GM23338 (cell line): ENCODE measurements around the gene APOBEC3F. TPM values are rescaled to one million over a fixed set of nuclear protein-coding genes. Genes with fewer than 3 reads are reported as not detected.

Experiments used
- ATAC-seq: fragments of 200-7000 bp; cut with Tn5 transposase; 3 replicates; pipeline ENCODE4 v1.9.1; 2020
- DNase-seq: peaks from one replicate; pipeline ENCODE4 v3.0.0-alpha.2; 2015; ENCODE audit warnings: low spot score
- H2AFZ ChIP-seq: fragments of 200-600 bp; sonication (generic); 2 replicates; pipeline ENCODE4 v1.8.0; 2016; ENCODE audit warnings: antibody characterized with exemption, mild to moderate bottlenecking, moderate library complexity
- H3F3A ChIP-seq: fragments of 200-600 bp; sonication (generic); replicated peaks from 2 replicates; pipeline ENCODE4 v1.8.0; 2017; ENCODE audit warnings: antibody characterized with exemption, mixed run types, low read depth
- H3K27ac ChIP-seq: fragments of 200-600 bp; sonication (generic); 2 replicates; pipeline ENCODE4 v1.6.1; 2016; ENCODE audit warnings: low read depth
- H3K27me3 ChIP-seq: fragments of 200-600 bp; sonication (generic); 2 replicates; pipeline ENCODE4 v1.8.0; 2016; ENCODE audit warnings: mild to moderate bottlenecking, mixed run types, moderate library complexity; ENCODE audit not compliant: insufficient read depth
- H3K36me3 ChIP-seq: fragments of 200-600 bp; sonication (generic); 2 replicates; pipeline ENCODE4 v1.8.0; 2016; ENCODE audit warnings: mild to moderate bottlenecking; ENCODE audit not compliant: insufficient read depth
- H3K4me1 ChIP-seq: fragments of 200-600 bp; sonication (generic); 2 replicates; pipeline ENCODE4 v1.8.0; 2016; ENCODE audit warnings: mild to moderate bottlenecking, moderate library complexity; ENCODE audit not compliant: insufficient read depth
- H3K4me2 ChIP-seq: fragments of 200-600 bp; sonication (generic); 2 replicates; pipeline ENCODE4 v1.7.1; 2017; ENCODE audit warnings: mixed run types
- H3K4me3 ChIP-seq: fragments of 200-600 bp; sonication (generic); 2 replicates; pipeline ENCODE4 v1.6.1; 2016; ENCODE audit warnings: mixed run types
- H3K79me2 ChIP-seq: fragments of 200-600 bp; sonication (generic); replicated peaks from 2 replicates; pipeline ENCODE4 v1.8.0; 2017; ENCODE audit warnings: mild to moderate bottlenecking; ENCODE audit not compliant: insufficient read depth
- H3K9me2 ChIP-seq: fragments of 200-600 bp; sonication (generic); 2 replicates; pipeline ENCODE4 v1.8.0; 2017; ENCODE audit not compliant: insufficient read depth
- H4K20me1 ChIP-seq: fragments of 200-600 bp; sonication (generic); replicated peaks from 2 replicates; pipeline ENCODE4 v1.8.0; 2017; ENCODE audit warnings: mild to moderate bottlenecking; ENCODE audit not compliant: insufficient read depth
- H3K27ac Mint-ChIP-seq: 2 replicates; pipeline ENCODE4 v1.8.0; 2020; ENCODE audit warnings: inconsistent platforms, mild to moderate bottlenecking, moderate library complexity, mixed read lengths
- H3K27me3 Mint-ChIP-seq: 3 replicates; pipeline ENCODE4 v1.8.0; 2022; ENCODE audit warnings: low read depth, mild to moderate bottlenecking, moderate library complexity, mixed read lengths, inconsistent platforms; ENCODE audit not compliant: insufficient read depth, poor library complexity
- H3K36me3 Mint-ChIP-seq: 3 replicates; pipeline ENCODE4 v1.8.0; 2021; ENCODE audit warnings: low read depth, mild to moderate bottlenecking, inconsistent platforms, moderate library complexity, mixed read lengths
- H3K4me1 Mint-ChIP-seq: 3 replicates; pipeline ENCODE4 v1.8.0; 2020; ENCODE audit warnings: mild to moderate bottlenecking, inconsistent platforms, mixed read lengths
- H3K4me3 Mint-ChIP-seq: 3 replicates; pipeline ENCODE4 v1.8.0; 2021; ENCODE audit warnings: moderate library complexity, mild to moderate bottlenecking, inconsistent platforms, mixed read lengths
- H3K9me3 Mint-ChIP-seq: 3 replicates; pipeline ENCODE4 v1.8.0; 2020; ENCODE audit warnings: moderate library complexity, mild to moderate bottlenecking, inconsistent platforms, mixed read lengths
- CREB1 ChIP-seq: fragments of 250-450 bp; sonication (Bioruptor Pico); IDR thresholded peaks from 2 replicates; pipeline ENCODE4 v1.5.0; 2020; ENCODE audit warnings: low read depth, mild to moderate bottlenecking, moderate library complexity
- CTCF ChIP-seq, 2 experiments: fragments of 200-600 bp in 1 of 2; sonication (generic) in 1 of 2; conservative IDR thresholded peaks; 2 replicates each; pipeline versions ENCODE4 v1.5.1 to v1.6.1; 2016 to 2017; ENCODE audit warnings: antibody characterized with exemption in 2 of 2, low read depth in 2 of 2, mild to moderate bottlenecking in 2 of 2, moderate library complexity in 1 of 2
- ETS1 ChIP-seq: IDR thresholded peaks from 2 replicates; pipeline ENCODE4 v1.6.1; 2016; ENCODE audit warnings: antibody characterized with exemption
- EZH2 ChIP-seq: fragments of 200-600 bp; sonication (generic); IDR thresholded peaks from one replicate; pipeline ENCODE4 v1.8.0; 2017; ENCODE audit warnings: antibody characterized with exemption, mild to moderate bottlenecking, low read depth; ENCODE audit not compliant: unreplicated experiment
- EZH2phosphoT487 ChIP-seq: fragments of 200-600 bp; sonication (generic); IDR thresholded peaks from one replicate; pipeline ENCODE4 v1.8.1; 2018; ENCODE audit warnings: antibody characterized with exemption; ENCODE audit not compliant: unreplicated experiment
- JUNB ChIP-seq: IDR thresholded peaks from one replicate; pipeline ENCODE4 v1.6.1; 2016; ENCODE audit warnings: antibody characterized with exemption; ENCODE audit not compliant: unreplicated experiment
- NANOG ChIP-seq: IDR thresholded peaks from 2 replicates; pipeline ENCODE4 v1.6.1; 2016; ENCODE audit warnings: antibody characterized with exemption, borderline replicate concordance
- POLR2AphosphoS5 ChIP-seq: IDR thresholded peaks from 2 replicates; pipeline ENCODE4 v1.6.1; 2016; ENCODE audit warnings: antibody characterized with exemption, low read depth
- REST ChIP-seq: IDR thresholded peaks from one replicate; pipeline ENCODE4 v1.6.1; 2018; ENCODE audit warnings: antibody characterized with exemption; ENCODE audit not compliant: unreplicated experiment
- STAT1 ChIP-seq: IDR thresholded peaks from one replicate; pipeline ENCODE4 v1.6.1; 2016; ENCODE audit warnings: antibody characterized with exemption; ENCODE audit not compliant: unreplicated experiment
- ZNF114 ChIP-seq: fragments of 250-450 bp; sonication (Bioruptor Pico); IDR thresholded peaks from 2 replicates; pipeline ENCODE4 v1.5.0; 2020; ENCODE audit warnings: mild to moderate bottlenecking, moderate library complexity
- ZNF331 ChIP-seq: fragments of 250-450 bp; sonication (Bioruptor Pico); IDR thresholded peaks from 2 replicates; pipeline ENCODE4 v1.5.0; 2020; ENCODE audit warnings: low read depth, mild to moderate bottlenecking, moderate library complexity
- ZNF462 ChIP-seq: fragments of 250-450 bp; sonication (Bioruptor Pico); IDR thresholded peaks from 2 replicates; pipeline ENCODE4 v1.5.0; 2020; ENCODE audit warnings: mild to moderate bottlenecking, moderate library complexity
- polyA plus RNA-seq: library from polyadenylated mRNA; unstranded; fragments of >200 nt; fragmentation: Nextera tagmentation; extraction: Ambion mirVana; gene quantifications from 2 replicates; pipeline ENCODE4 v1.2.1, GENCODE V29; 2016
- total RNA-seq: library from RNA; depleted of rRNA; stranded (reverse); fragments of >200 nt; shearing (Covaris generic); gene quantifications from 2 replicates; pipeline ENCODE4 v1.2.3, GENCODE V29; 2014

Gene APOBEC3F
- total and polyA plus RNA-seq, 2 experiments from 2014 or later, result 3.4 TPM

- Mint-ChIP-seq H3K36me3 (no peaks in the 10 kb centered on the region), H3K4me1 (peaks cover 20% of the 10 kb centered on the region), H3K4me3 (no peak overlapping the region), H3K9me3 (no peaks in the 10 kb centered on the region), H3K27me3 (peaks cover 6% of the 10 kb centered on the region), H3K27ac (no peak overlapping the region)
- TF ChIP-seq EZH2phosphoT487 (no peak), JUNB (no peak), REST (no peak), NANOG (no peak), ZNF114 (CRISPR knock-in tag) (no peak), ZNF331 (CRISPR knock-in tag) (no peak), STAT1 (no peak), ETS1 (no peak), ZNF462 (CRISPR knock-in tag) (no peak), CREB1 (no peak), EZH2 (no peak), POLR2AphosphoS5 (no peak), CTCF (conservative IDR thresholded peaks at IDR 0.05; ENCODE audit: low read depth in 2 of 2) (no peak)
- no peaks in the 10 kb centered on the region for H4K20me1 ChIP-seq
- no peak overlapping the region for H2AFZ ChIP-seq
- no peaks in the 10 kb centered on the region for H3K27me3 ChIP-seq
- no peaks in the 10 kb centered on the region for H3K79me2 ChIP-seq
- peaks cover 6% of the 10 kb centered on the region; the same call in 1 of the 2 replicates for H3K4me1 ChIP-seq
- H3K9me2 ChIP-seq, result no peaks in the 10 kb centered on the region
- no peak overlapping the region for H3K4me3 ChIP-seq
- H3F3A ChIP-seq, result no peaks in the 10 kb centered on the region
- H3K36me3 ChIP-seq, result no peaks in the 10 kb centered on the region
- ATAC-seq, result no peak
- DNase-seq, result no peak
- no peak overlapping the region for H3K27ac ChIP-seq
- H3K4me2 ChIP-seq, result no peak overlapping the region
Observed at GRCh38 chr22:39103431-39103830, 62.8 kb downstream of the APOBEC3F start.
